ENCODE results near the gene PRRC2B.

DNA sequence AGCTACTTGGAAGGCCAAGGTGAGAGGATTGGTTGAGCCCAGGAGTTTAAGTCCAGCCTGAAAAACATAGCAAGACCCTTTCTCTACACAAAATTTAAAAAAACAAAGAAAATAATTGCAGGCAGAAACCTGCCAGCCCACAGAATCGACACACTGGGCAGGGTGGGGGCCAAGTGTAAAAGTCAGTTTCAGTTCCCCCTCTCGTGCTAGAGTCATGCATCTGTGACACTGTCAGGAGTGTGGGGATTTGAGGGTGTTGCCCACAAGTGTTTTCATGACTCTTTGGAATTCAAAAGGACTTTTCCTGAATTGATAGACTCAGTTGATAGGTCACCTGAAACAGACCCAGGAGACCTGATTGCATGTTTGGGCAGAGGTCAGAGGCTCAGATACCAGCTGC lies 47.6 kb downstream of the PRRC2B start:
- TF ChIP-seq CTCF (IDR thresholded peaks at IDR 0.05 in 2 of 3, conservative IDR thresholded peaks at IDR 0.05 in 1 of 3; ENCODE audit: borderline replicate concordance in 1 of 3, insufficient read depth in 1 of 3, low read depth in 2 of 3, low read length in 2 of 3) (no peak), POLR2A (IDR thresholded peaks at IDR 0.05; ENCODE audit: borderline replicate concordance, extremely low read depth, insufficient read depth, insufficient read length) (no peak), YY1 (IDR thresholded peaks at IDR 0.05; ENCODE audit: extremely low read depth, insufficient replicate concordance, low read depth, low read length) (no peak), POLR2AphosphoS5 (IDR thresholded peaks at IDR 0.05; ENCODE audit: low read depth, low read length) (no peak)

Data from HCT116 (cell line).